ENCODE measurements around the gene KIR3DL1.
"Not testable (repeated sequence)": the region's sequence is repeated elsewhere in the genome, so short reads cannot be mapped to it uniquely, and the experiment has no call there.

KIR3DL1 gene

GRCh38 chr19:54788154-54788553, 28.1 kb upstream of the KIR3DL1 start:
- not testable (repeated sequence) for H3K27me3 ChIP-seq (ENCODE audit: control insufficient read depth, insufficient read depth, low read length); H3K4me1 ChIP-seq (ENCODE audit: control insufficient read depth, insufficient read depth, low read length); H3K9ac ChIP-seq (ENCODE audit: low read depth, low read length); H3K36me3 ChIP-seq (ENCODE audit: control insufficient read depth, insufficient read depth, low read length); H3K4me3 ChIP-seq (ENCODE audit: low read depth, low read length); H3K27ac ChIP-seq (ENCODE audit: low read depth, low read length)
- H3K9me3 ChIP-seq (ENCODE audit: control insufficient read depth, insufficient read depth, low read length) = peaks cover 70% of the 10 kb centered on the region

- Histone ChIP-seq H3K4me1 (ENCODE audit: control insufficient read depth, insufficient read depth, low read length) (no peaks in the 10 kb centered on the region), H3K36me3 (ENCODE audit: control insufficient read depth, insufficient read depth, low read length) (no peaks in the 10 kb centered on the region), H3K27ac (ENCODE audit: low read depth, low read length) (no peak overlapping the region), H3K27me3 (ENCODE audit: control insufficient read depth, insufficient read depth, low read length) (no peaks in the 10 kb centered on the region), H3K9me3 (ENCODE audit: control insufficient read depth, insufficient read depth, low read length) (peaks cover 73% of the 10 kb centered on the region), H3K4me3 (ENCODE audit: low read depth, low read length) (no peak overlapping the region), H3K9ac (ENCODE audit: low read depth, low read length) (no peak overlapping the region)
Measured at GRCh38 chr19:54790711-54791110, 25.6 kb upstream of the KIR3DL1 start.

- no peaks in the 10 kb centered on the region for H3K36me3 ChIP-seq (ENCODE audit: control insufficient read depth, insufficient read depth, low read length)
- H3K9ac ChIP-seq (ENCODE audit: low read depth, low read length) = no peak overlapping the region
- H3K4me3 ChIP-seq (ENCODE audit: low read depth, low read length) = no peak overlapping the region
- no peaks in the 10 kb centered on the region for H3K4me1 ChIP-seq (ENCODE audit: control insufficient read depth, insufficient read depth, low read length)
- no peaks in the 10 kb centered on the region for H3K27me3 ChIP-seq (ENCODE audit: control insufficient read depth, insufficient read depth, low read length)
- H3K27ac ChIP-seq (ENCODE audit: low read depth, low read length) = no peak overlapping the region
- peaks cover 67% of the 10 kb centered on the region for H3K9me3 ChIP-seq (ENCODE audit: control insufficient read depth, insufficient read depth, low read length)
Measured at GRCh38 chr19:54791476-54791875, 24.8 kb upstream of the KIR3DL1 start.

- Histone ChIP-seq H3K9me3 (ENCODE audit: control insufficient read depth, insufficient read depth, low read length) (peaks cover 58% of the 10 kb centered on the region), H3K27ac (ENCODE audit: low read depth, low read length) (no peak overlapping the region), H3K9ac (ENCODE audit: low read depth, low read length) (no peak overlapping the region), H3K27me3 (ENCODE audit: control insufficient read depth, insufficient read depth, low read length) (no peaks in the 10 kb centered on the region), H3K36me3 (ENCODE audit: control insufficient read depth, insufficient read depth, low read length) (no peaks in the 10 kb centered on the region), H3K4me1 (ENCODE audit: control insufficient read depth, insufficient read depth, low read length) (no peaks in the 10 kb centered on the region), H3K4me3 (ENCODE audit: low read depth, low read length) (no peak overlapping the region)
Measured at GRCh38 chr19:54792814-54793213, 23.5 kb upstream of the KIR3DL1 start.

GRCh38 chr19:54795758-54796157, 20.5 kb upstream of the KIR3DL1 start:
- Histone ChIP-seq H3K27ac (ENCODE audit: low read depth, low read length) (no peak overlapping the region), H3K4me1 (ENCODE audit: control insufficient read depth, insufficient read depth, low read length) (no peaks in the 10 kb centered on the region), H3K4me3 (ENCODE audit: low read depth, low read length) (no peak overlapping the region), H3K9me3 (ENCODE audit: control insufficient read depth, insufficient read depth, low read length) (peaks cover 42% of the 10 kb centered on the region), H3K27me3 (ENCODE audit: control insufficient read depth, insufficient read depth, low read length) (no peaks in the 10 kb centered on the region), H3K9ac (ENCODE audit: low read depth, low read length) (no peak overlapping the region), H3K36me3 (ENCODE audit: control insufficient read depth, insufficient read depth, low read length) (no peaks in the 10 kb centered on the region)

- no peaks in the 10 kb centered on the region for H3K4me1 ChIP-seq (ENCODE audit: control insufficient read depth, insufficient read depth, low read length)
- no peaks in the 10 kb centered on the region for H3K36me3 ChIP-seq (ENCODE audit: control insufficient read depth, insufficient read depth, low read length)
- no peak within 1 kb of the TSS for H3K27ac ChIP-seq (ENCODE audit: low read depth, low read length)
- no peak within 1 kb of the TSS for H3K9ac ChIP-seq (ENCODE audit: low read depth, low read length)
- H3K4me3 ChIP-seq (ENCODE audit: low read depth, low read length) = no peak within 1 kb of the TSS
- no peaks in the 10 kb centered on the region for H3K27me3 ChIP-seq (ENCODE audit: control insufficient read depth, insufficient read depth, low read length)
- H3K9me3 ChIP-seq (ENCODE audit: control insufficient read depth, insufficient read depth, low read length) = peaks cover 82% of the 10 kb centered on the region
Measured at GRCh38 chr19:54803410-54803809, 12.9 kb upstream of the KIR3DL1 start, which contains the start of gene KIR2DL4. Gene KIR2DL4 (plus strand): TSS chr19:54803610. CDS start chr19:54803652, 42 bp downstream.

- Histone ChIP-seq H3K36me3 (ENCODE audit: control insufficient read depth, insufficient read depth, low read length) (no peaks in the 10 kb centered on the region), H3K4me3 (ENCODE audit: low read depth, low read length) (no peak overlapping the region), H3K9me3 (ENCODE audit: control insufficient read depth, insufficient read depth, low read length) (peaks cover 89% of the 10 kb centered on the region), H3K9ac (ENCODE audit: low read depth, low read length) (no peak overlapping the region), H3K27ac (ENCODE audit: low read depth, low read length) (no peak overlapping the region), H3K27me3 (ENCODE audit: control insufficient read depth, insufficient read depth, low read length) (no peaks in the 10 kb centered on the region), H3K4me1 (ENCODE audit: control insufficient read depth, insufficient read depth, low read length) (no peaks in the 10 kb centered on the region)
Measured at GRCh38 chr19:54804101-54804500, 12.2 kb upstream of the KIR3DL1 start.

GRCh38 chr19:54804571-54804970, 11.7 kb upstream of the KIR3DL1 start:
- H3K9me3 ChIP-seq (ENCODE audit: control insufficient read depth, insufficient read depth, low read length) = peaks cover 94% of the 10 kb centered on the region
- no peaks in the 10 kb centered on the region for H3K4me1 ChIP-seq (ENCODE audit: control insufficient read depth, insufficient read depth, low read length)
- no peaks in the 10 kb centered on the region for H3K27me3 ChIP-seq (ENCODE audit: control insufficient read depth, insufficient read depth, low read length)

GRCh38 chr19:54805665-54806515, 10.4 kb upstream of the KIR3DL1 start:
- Histone ChIP-seq H3K27ac (ENCODE audit: low read depth, low read length) (no peak overlapping the region), H3K36me3 (ENCODE audit: control insufficient read depth, insufficient read depth, low read length) (no peaks in the 10 kb centered on the region), H3K9ac (ENCODE audit: low read depth, low read length) (no peak overlapping the region), H3K4me1 (ENCODE audit: control insufficient read depth, insufficient read depth, low read length) (no peaks in the 10 kb centered on the region), H3K27me3 (ENCODE audit: control insufficient read depth, insufficient read depth, low read length) (no peaks in the 10 kb centered on the region), H3K4me3 (ENCODE audit: low read depth, low read length) (no peak overlapping the region), H3K9me3 (ENCODE audit: control insufficient read depth, insufficient read depth, low read length) (peaks cover 96% of the 10 kb centered on the region)

More at GRCh38 chr19:54804571-54804970, 11.7 kb upstream of the KIR3DL1 start:
- Histone ChIP-seq H3K36me3 (ENCODE audit: control insufficient read depth, insufficient read depth, low read length) (no peaks in the 10 kb centered on the region), H3K27ac (ENCODE audit: low read depth, low read length) (no peak overlapping the region), H3K4me3 (ENCODE audit: low read depth, low read length) (no peak overlapping the region), H3K9ac (ENCODE audit: low read depth, low read length) (no peak overlapping the region)

GRCh38 chr19:54806516-54806838, 9.8 kb upstream of the KIR3DL1 start:
- Histone ChIP-seq H3K9ac (ENCODE audit: low read depth, low read length) (no peak overlapping the region), H3K4me1 (ENCODE audit: control insufficient read depth, insufficient read depth, low read length) (no peaks in the 10 kb centered on the region), H3K4me3 (ENCODE audit: low read depth, low read length) (no peak overlapping the region), H3K27ac (ENCODE audit: low read depth, low read length) (no peak overlapping the region), H3K9me3 (ENCODE audit: control insufficient read depth, insufficient read depth, low read length) (peaks cover 96% of the 10 kb centered on the region), H3K27me3 (ENCODE audit: control insufficient read depth, insufficient read depth, low read length) (no peaks in the 10 kb centered on the region), H3K36me3 (ENCODE audit: control insufficient read depth, insufficient read depth, low read length) (no peaks in the 10 kb centered on the region)

- not testable (repeated sequence) for H3K27me3 ChIP-seq (ENCODE audit: control insufficient read depth, insufficient read depth, low read length); H3K27ac ChIP-seq (ENCODE audit: low read depth, low read length); H3K36me3 ChIP-seq (ENCODE audit: control insufficient read depth, insufficient read depth, low read length); H3K4me3 ChIP-seq (ENCODE audit: low read depth, low read length); H3K9ac ChIP-seq (ENCODE audit: low read depth, low read length); H3K4me1 ChIP-seq (ENCODE audit: control insufficient read depth, insufficient read depth, low read length)
- peaks cover 92% of the 10 kb centered on the region for H3K9me3 ChIP-seq (ENCODE audit: control insufficient read depth, insufficient read depth, low read length)
Measured at GRCh38 chr19:54814571-54814970, 1.7 kb upstream of the KIR3DL1 start.
